ENCODE measurements around the gene SYCE1. TPM values are rescaled to one million over a fixed set of nuclear protein-coding genes. Genes with fewer than 3 reads are reported as not detected.

Gene SYCE1
- total and polyA plus RNA-seq, 2 of the 4 experiments (the other 2 are of a cell fraction): not detected

DNA sequence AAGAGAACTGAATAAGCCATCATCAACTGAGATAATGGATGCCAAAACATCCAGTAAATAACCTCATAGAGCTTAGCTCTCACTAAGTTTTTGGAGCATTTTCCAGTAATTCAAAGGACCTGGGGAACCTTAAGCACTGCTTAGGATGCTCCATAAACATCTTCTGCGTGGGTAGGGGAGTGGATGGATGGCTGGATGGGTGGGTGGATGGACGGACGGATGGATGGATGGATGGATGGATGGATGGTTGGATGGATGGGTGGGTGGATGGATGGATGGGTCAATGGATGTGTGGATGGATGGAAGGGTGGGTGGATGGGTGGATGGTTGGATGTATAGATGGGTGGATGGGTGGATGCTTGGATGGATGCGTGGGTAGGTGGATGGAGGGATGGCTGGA lies 29.2 kb downstream of the SYCE1 start:
- H3K27me3 ChIP-seq (ENCODE audit: control insufficient read depth, insufficient read depth, low read length): peaks cover 1% of the 10 kb centered on the region; the same call in 1 of the 2 replicates
- no peak overlapping the region for H4K5ac ChIP-seq (ENCODE audit: low read depth, low read length)
- no peak overlapping the region for H4K8ac ChIP-seq (ENCODE audit: low read depth in 2 of 2, low read length in 2 of 2)
- ChIA-PET CTCF (no interaction called here), POLR2A (ENCODE audit: unreplicated experiment) (no interaction called here)
- no peak overlapping the region for H3K23ac ChIP-seq (ENCODE audit: low read depth, low read length)
- H2BK20ac ChIP-seq (ENCODE audit: low read depth, low read length): no peak overlapping the region
- H3K18ac ChIP-seq (ENCODE audit: low read depth, low read length): no peak overlapping the region
- TF ChIP-seq CEBPB (IDR thresholded peaks at IDR 0.05; ENCODE audit: low read depth, low read length) (no peak), BHLHE40 (IDR thresholded peaks at IDR 0.05; ENCODE audit: low read depth, low read length) (no peak), FOS (IDR thresholded peaks at IDR 0.05; ENCODE audit: low read depth, low read length) (no peak), SMC3 (IDR thresholded peaks at IDR 0.05; ENCODE audit: low read depth, low read length) (no peak), POLR2A (IDR thresholded peaks at IDR 0.05; ENCODE audit: low read depth, low read length) (no peak), RAD21 (IDR thresholded peaks at IDR 0.05; ENCODE audit: low read length) (no peak), MAFK (IDR thresholded peaks at IDR 0.05; ENCODE audit: low read depth, low read length) (no peak)
- TF ChIP-seq, protein P1, sequence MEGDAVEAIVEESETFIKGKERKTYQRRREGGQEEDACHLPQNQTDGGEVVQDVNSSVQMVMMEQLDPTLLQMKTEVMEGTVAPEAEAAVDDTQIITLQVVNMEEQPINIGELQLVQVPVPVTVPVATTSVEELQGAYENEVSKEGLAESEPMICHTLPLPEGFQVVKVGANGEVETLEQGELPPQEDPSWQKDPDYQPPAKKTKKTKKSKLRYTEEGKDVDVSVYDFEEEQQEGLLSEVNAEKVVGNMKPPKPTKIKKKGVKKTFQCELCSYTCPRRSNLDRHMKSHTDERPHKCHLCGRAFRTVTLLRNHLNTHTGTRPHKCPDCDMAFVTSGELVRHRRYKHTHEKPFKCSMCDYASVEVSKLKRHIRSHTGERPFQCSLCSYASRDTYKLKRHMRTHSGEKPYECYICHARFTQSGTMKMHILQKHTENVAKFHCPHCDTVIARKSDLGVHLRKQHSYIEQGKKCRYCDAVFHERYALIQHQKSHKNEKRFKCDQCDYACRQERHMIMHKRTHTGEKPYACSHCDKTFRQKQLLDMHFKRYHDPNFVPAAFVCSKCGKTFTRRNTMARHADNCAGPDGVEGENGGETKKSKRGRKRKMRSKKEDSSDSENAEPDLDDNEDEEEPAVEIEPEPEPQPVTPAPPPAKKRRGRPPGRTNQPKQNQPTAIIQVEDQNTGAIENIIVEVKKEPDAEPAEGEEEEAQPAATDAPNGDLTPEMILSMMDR (conservative IDR thresholded peaks at IDR 0.05; ENCODE audit: low read depth, low read length): no peak
- TF ChIP-seq, protein P2, sequence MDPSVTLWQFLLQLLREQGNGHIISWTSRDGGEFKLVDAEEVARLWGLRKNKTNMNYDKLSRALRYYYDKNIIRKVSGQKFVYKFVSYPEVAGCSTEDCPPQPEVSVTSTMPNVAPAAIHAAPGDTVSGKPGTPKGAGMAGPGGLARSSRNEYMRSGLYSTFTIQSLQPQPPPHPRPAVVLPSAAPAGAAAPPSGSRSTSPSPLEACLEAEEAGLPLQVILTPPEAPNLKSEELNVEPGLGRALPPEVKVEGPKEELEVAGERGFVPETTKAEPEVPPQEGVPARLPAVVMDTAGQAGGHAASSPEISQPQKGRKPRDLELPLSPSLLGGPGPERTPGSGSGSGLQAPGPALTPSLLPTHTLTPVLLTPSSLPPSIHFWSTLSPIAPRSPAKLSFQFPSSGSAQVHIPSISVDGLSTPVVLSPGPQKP (IDR thresholded peaks at IDR 0.05; ENCODE audit: borderline replicate concordance, low read depth, low read length): no peak
- H3K4ac ChIP-seq (ENCODE audit: low read depth, low read length): no peak overlapping the region
- no peak overlapping the region for H3K14ac ChIP-seq (replicated peaks; ENCODE audit: low read depth, low read length)
- 56% methylated on average over 3 of the region's 4 CpGs; no CpG with 5 or more reads in 1 of the 2 experiments for WGBS, 2 experiments (ENCODE audit: extremely low coverage in 2 of 2, insufficient read length in 1 of 2)
- H2BK5ac ChIP-seq (ENCODE audit: low read depth, low read length, poor library complexity, severe bottlenecking): no peak overlapping the region
- no peak overlapping the region for H2AK5ac ChIP-seq (ENCODE audit: low read depth, low read length)
- no peaks in the 10 kb centered on the region for H3K79me1 ChIP-seq (ENCODE audit: low read depth in 1 of 2, low read length in 2 of 2)
- no peak overlapping the region for H2AFZ ChIP-seq (replicated peaks; ENCODE audit: low read length, poor library complexity)
- ATAC-seq (ENCODE audit: low read depth) (no peak), DNase-seq (no peak)
- no peaks in the 10 kb centered on the region for H3K9me3 ChIP-seq (ENCODE audit: control insufficient read depth, insufficient read depth, low read length)
- BruUV-seq (replicated peaks): no TSS peak
- dilution Hi-C loops (cut with HindIII; ENCODE audit: low sequenced_read_pairs, unreplicated experiment): no loop called here
- H3K27ac ChIP-seq (ENCODE audit: insufficient read depth, low read length): no peak overlapping the region
- no peaks in the 10 kb centered on the region for H3K36me3 ChIP-seq (ENCODE audit: control insufficient read depth, insufficient read depth, low read length)
- no peak overlapping the region for H2BK120ac ChIP-seq (ENCODE audit: low read depth, low read length)
- no peak overlapping the region for H3K4me2 ChIP-seq (ENCODE audit: low read depth, low read length)
- H4K20me1 ChIP-seq (ENCODE audit: insufficient read depth, low read length): no peaks in the 10 kb centered on the region
- H4K91ac ChIP-seq (ENCODE audit: insufficient read depth, low read depth, low read length): no peak overlapping the region
- intact Hi-C loops (cut with micrococcal nuclease): no loop called here
- no peak overlapping the region for H2BK15ac ChIP-seq (ENCODE audit: low read depth, low read length)
- H3K9me1 ChIP-seq (ENCODE audit: insufficient read depth, low read length): no peaks in the 10 kb centered on the region
- no peak overlapping the region for H3K56ac ChIP-seq (ENCODE audit: extremely low read depth, insufficient read depth, low read length)
- in situ Hi-C loops (cut with MboI; ENCODE audit: low sequenced_read_pairs): no loop called here
- H3K4me1 ChIP-seq (ENCODE audit: control insufficient read depth, insufficient read depth, low read length): no peaks in the 10 kb centered on the region
- H2AK9ac ChIP-seq (replicated peaks; ENCODE audit: low read depth, low read length, poor library complexity): no peak overlapping the region
- H3K4me3 ChIP-seq (ENCODE audit: insufficient read depth, low read depth, low read length): no peak overlapping the region
- no peak overlapping the region for H3K9ac ChIP-seq (ENCODE audit: low read depth, low read length)
